ENCODE results near the gene CHRNB4. TPM values are rescaled to one million over a fixed set of nuclear protein-coding genes. Genes with fewer than 3 reads are reported as not detected.

CHRNB4 gene
- polyA plus RNA-seq, 1 of the 3 experiments (the other 2 are of a cell fraction): 0.30 TPM

DNA sequence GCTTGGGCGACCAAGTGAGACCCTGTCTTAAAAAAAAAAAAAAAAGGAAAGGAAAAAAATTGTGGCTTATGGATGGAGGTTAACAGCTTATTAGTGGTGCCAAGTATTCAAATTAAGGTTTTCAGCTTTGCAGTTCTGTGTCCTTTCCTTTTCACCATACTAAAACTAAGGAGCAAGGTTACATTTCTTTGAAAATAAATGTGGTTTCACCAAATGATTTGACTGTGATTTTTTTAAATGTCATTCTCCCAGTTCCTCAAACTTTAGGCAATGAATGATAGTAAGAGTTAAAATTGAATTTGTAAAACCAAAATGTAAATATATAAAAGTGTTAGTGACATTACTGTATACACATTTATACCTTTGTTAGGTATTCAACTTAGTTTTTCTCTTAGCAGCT is 66.1 kb downstream of the CHRNB4 start:
- Histone ChIP-seq H4K20me1 (ENCODE audit: insufficient read depth) (no peaks in the 10 kb centered on the region), H3F3A (replicated peaks; ENCODE audit: insufficient read depth) (peaks cover 3% of the 10 kb centered on the region), H3K27me3 (ENCODE audit: insufficient read depth) (no peaks in the 10 kb centered on the region), H3K4me1 (ENCODE audit: control insufficient read depth in 1 of 2, insufficient read depth in 2 of 2, low read depth in 1 of 2, low read length in 1 of 2) (peaks cover 0 to 2% of the 10 kb centered on the region in 2 experiments; a peak in 1 of 4 replicates), H3K9ac (no peak overlapping the region), H3K4me3 (ENCODE audit: low read depth in 2 of 2, low read length in 1 of 2) (no peak overlapping the region), H3K79me2 (ENCODE audit: insufficient read depth) (peaks cover 6% of the 10 kb centered on the region), H3K9me3 (no peaks in the 10 kb centered on the region), H3K4me2 (no peak overlapping the region), H3K27ac (ENCODE audit: low read depth in 2 of 2, low read length in 1 of 2) (no peak overlapping the region), H3K36me3 (replicated peaks in 1 of 2; ENCODE audit: control insufficient read depth in 1 of 2, insufficient read depth in 2 of 2, low read length in 1 of 2) (no peaks in the 10 kb centered on the region), H2AFZ (ENCODE audit: low read depth) (no peak overlapping the region), H3K9me2 (no peaks in the 10 kb centered on the region)
- no peak for DNase-seq
- CTCF ChIA-PET: interaction anchor here (1.2 kb wide), 1 partner anchor 19 kb away, joined by 3 read pairs; no protein-coding TSS in a partner anchor
- TF ChIP-seq SMC3 (IDR thresholded peaks at IDR 0.05; ENCODE audit: low read depth, low read length) (no peak), IRF3 (IDR thresholded peaks at IDR 0.05; ENCODE audit: low read depth, low read length) (no peak), TCF12 (IDR thresholded peaks at IDR 0.05) (no peak), REST (IDR thresholded peaks at IDR 0.05; ENCODE audit: low read depth, low read length) (no peak), FOXJ3 (CRISPR knock-in tag; IDR thresholded peaks at IDR 0.05) (no peak), JUND (IDR thresholded peaks at IDR 0.05) (no peak), MEF2A (IDR thresholded peaks at IDR 0.05; ENCODE audit: borderline replicate concordance, low read depth) (no peak), GABPA (IDR thresholded peaks at IDR 0.05; ENCODE audit: low read depth) (no peak), NRF1 (IDR thresholded peaks at IDR 0.05; ENCODE audit: low read depth, low read length) (no peak), PBX3 (IDR thresholded peaks at IDR 0.05) (no peak), YY1 (IDR thresholded peaks at IDR 0.05; ENCODE audit: low read depth) (no peak), FOXM1 (IDR thresholded peaks at IDR 0.05; ENCODE audit: low read depth) (no peak), RCOR1 (IDR thresholded peaks at IDR 0.05; ENCODE audit: low read length) (no peak), RFX5 (IDR thresholded peaks at IDR 0.05; ENCODE audit: low read length) (no peak)
- TF ChIP-seq, protein P1, sequence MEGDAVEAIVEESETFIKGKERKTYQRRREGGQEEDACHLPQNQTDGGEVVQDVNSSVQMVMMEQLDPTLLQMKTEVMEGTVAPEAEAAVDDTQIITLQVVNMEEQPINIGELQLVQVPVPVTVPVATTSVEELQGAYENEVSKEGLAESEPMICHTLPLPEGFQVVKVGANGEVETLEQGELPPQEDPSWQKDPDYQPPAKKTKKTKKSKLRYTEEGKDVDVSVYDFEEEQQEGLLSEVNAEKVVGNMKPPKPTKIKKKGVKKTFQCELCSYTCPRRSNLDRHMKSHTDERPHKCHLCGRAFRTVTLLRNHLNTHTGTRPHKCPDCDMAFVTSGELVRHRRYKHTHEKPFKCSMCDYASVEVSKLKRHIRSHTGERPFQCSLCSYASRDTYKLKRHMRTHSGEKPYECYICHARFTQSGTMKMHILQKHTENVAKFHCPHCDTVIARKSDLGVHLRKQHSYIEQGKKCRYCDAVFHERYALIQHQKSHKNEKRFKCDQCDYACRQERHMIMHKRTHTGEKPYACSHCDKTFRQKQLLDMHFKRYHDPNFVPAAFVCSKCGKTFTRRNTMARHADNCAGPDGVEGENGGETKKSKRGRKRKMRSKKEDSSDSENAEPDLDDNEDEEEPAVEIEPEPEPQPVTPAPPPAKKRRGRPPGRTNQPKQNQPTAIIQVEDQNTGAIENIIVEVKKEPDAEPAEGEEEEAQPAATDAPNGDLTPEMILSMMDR (IDR thresholded peaks at IDR 0.05): no peak
- TF ChIP-seq, protein P2, sequence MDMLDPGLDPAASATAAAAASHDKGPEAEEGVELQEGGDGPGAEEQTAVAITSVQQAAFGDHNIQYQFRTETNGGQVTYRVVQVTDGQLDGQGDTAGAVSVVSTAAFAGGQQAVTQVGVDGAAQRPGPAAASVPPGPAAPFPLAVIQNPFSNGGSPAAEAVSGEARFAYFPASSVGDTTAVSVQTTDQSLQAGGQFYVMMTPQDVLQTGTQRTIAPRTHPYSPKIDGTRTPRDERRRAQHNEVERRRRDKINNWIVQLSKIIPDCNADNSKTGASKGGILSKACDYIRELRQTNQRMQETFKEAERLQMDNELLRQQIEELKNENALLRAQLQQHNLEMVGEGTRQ (IDR thresholded peaks at IDR 0.05; ENCODE audit: borderline replicate concordance, low read depth, low read length): no peak
- TF ChIP-seq, protein P3, sequence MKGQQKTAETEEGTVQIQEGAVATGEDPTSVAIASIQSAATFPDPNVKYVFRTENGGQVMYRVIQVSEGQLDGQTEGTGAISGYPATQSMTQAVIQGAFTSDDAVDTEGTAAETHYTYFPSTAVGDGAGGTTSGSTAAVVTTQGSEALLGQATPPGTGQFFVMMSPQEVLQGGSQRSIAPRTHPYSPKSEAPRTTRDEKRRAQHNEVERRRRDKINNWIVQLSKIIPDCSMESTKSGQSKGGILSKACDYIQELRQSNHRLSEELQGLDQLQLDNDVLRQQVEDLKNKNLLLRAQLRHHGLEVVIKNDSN (IDR thresholded peaks at IDR 0.05; ENCODE audit: borderline replicate concordance, low read depth): no peak
- POLR2A ChIA-PET: no interaction called here
- WGBS (ENCODE audit: low lambda C conversion rate): 90% methylated on average over 1 of the region's 1 CpG
